ENCODE data around the gene EFNB1.

DNA sequence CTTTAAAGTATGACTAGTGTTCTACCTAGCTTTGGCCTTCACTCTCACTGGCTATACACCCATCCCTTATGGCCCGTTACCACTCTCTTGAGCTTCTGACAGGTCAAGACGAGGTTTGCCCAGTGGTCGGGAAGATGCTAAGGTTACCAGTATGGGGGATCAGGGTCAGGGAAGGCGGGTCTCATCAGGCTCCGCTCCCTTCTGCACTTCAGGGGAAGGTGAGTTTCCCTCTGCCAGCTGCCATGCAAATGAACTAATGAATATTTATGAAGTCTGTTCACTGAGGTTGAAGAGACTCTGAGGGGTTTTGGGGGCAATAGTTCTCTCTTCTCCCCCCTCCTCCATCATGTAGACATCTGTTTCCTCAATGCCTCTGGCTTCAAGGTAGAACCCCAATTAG lies 6.6 kb downstream of the EFNB1 start:
- TF ChIP-seq, protein P1, sequence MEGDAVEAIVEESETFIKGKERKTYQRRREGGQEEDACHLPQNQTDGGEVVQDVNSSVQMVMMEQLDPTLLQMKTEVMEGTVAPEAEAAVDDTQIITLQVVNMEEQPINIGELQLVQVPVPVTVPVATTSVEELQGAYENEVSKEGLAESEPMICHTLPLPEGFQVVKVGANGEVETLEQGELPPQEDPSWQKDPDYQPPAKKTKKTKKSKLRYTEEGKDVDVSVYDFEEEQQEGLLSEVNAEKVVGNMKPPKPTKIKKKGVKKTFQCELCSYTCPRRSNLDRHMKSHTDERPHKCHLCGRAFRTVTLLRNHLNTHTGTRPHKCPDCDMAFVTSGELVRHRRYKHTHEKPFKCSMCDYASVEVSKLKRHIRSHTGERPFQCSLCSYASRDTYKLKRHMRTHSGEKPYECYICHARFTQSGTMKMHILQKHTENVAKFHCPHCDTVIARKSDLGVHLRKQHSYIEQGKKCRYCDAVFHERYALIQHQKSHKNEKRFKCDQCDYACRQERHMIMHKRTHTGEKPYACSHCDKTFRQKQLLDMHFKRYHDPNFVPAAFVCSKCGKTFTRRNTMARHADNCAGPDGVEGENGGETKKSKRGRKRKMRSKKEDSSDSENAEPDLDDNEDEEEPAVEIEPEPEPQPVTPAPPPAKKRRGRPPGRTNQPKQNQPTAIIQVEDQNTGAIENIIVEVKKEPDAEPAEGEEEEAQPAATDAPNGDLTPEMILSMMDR (conservative IDR thresholded peaks at IDR 0.05; ENCODE audit: low read depth, low read length), result no peak
- TF ChIP-seq BHLHE40 (IDR thresholded peaks at IDR 0.05; ENCODE audit: low read depth, low read length) (no peak), SMC3 (IDR thresholded peaks at IDR 0.05; ENCODE audit: low read depth, low read length) (no peak), CEBPB (IDR thresholded peaks at IDR 0.05; ENCODE audit: low read depth, low read length) (no peak), MXI1 (IDR thresholded peaks at IDR 0.05; ENCODE audit: borderline replicate concordance, low read depth, low read length) (no peak), POLR2A (IDR thresholded peaks at IDR 0.05; ENCODE audit: low read depth, low read length) (no peak), CHD1 (IDR thresholded peaks at IDR 0.05; ENCODE audit: low read depth, low read length) (no peak), RFX5 (IDR thresholded peaks at IDR 0.05; ENCODE audit: low read depth, low read length) (no peak), FOS (IDR thresholded peaks at IDR 0.05; ENCODE audit: low read depth, low read length) (no peak), MAZ (IDR thresholded peaks at IDR 0.05; ENCODE audit: borderline replicate concordance, low read depth, low read length) (no peak)
